NB4 (cell line): ENCODE results near the gene PRPF6.

Source experiments
- CTCF ChIP-seq: IDR thresholded peaks from one replicate; pipeline ENCODE4 v1.5.1; 2012; ENCODE audit warnings: low read depth, low read length
- MAX ChIP-seq: IDR thresholded peaks from 2 replicates; pipeline ENCODE4 v1.6.1; 2011; ENCODE audit warnings: low read depth, low read length
- POLR2A ChIP-seq: IDR thresholded peaks from 2 replicates; pipeline ENCODE4 v1.6.1; 2011; ENCODE audit warnings: mild to moderate bottlenecking; ENCODE audit not compliant: insufficient read length; ENCODE audit errors: extremely low read depth

GRCh38 chr20:63964412-63964811 is 16.5 kb upstream of the PRPF6 start:
- no peak for TF ChIP-seq POLR2A
- no peak for TF ChIP-seq CTCF
- no peak for TF ChIP-seq MAX
